ENCODE data around the gene ATN1. TPM values are rescaled to one million over a fixed set of nuclear protein-coding genes. Genes with fewer than 3 reads are reported as not detected.

The ATN1 gene
- total RNA-seq, 1 donor from 2014 or later: 205 TPM

GRCh38 chr12:6936194-6936635 lies 8.5 kb downstream of the ATN1 start:
- TF ChIP-seq CTCF (IDR thresholded peaks at IDR 0.05; ENCODE audit: unreplicated experiment): no peak
- no peaks in the 10 kb centered on the region for H3K27me3 Mint-ChIP-seq (ENCODE audit: low read depth)
- H3K9me3 Mint-ChIP-seq: no peaks in the 10 kb centered on the region
- H3K27ac Mint-ChIP-seq: peak overlapping the region; percentile 86
- no peak for DNase-seq (ENCODE audit: low spot score in 2 of 2, unreplicated experiment in 2 of 2)
- H3K36me3 Mint-ChIP-seq: peaks cover 19% of the 10 kb centered on the region
- peaks cover 44% of the 10 kb centered on the region for H3K4me1 Mint-ChIP-seq
- H3K4me3 Mint-ChIP-seq: peak overlapping the region; percentile 55

- Mint-ChIP-seq H3K36me3 (peaks cover 23% of the 10 kb centered on the region), H3K9me3 (no peaks in the 10 kb centered on the region), H3K4me3 (peak overlapping the region; percentile 73), H3K27me3 (ENCODE audit: low read depth) (no peaks in the 10 kb centered on the region), H3K4me1 (peaks cover 43% of the 10 kb centered on the region), H3K27ac (peak overlapping the region; percentile 86)
- TF ChIP-seq CTCF (IDR thresholded peaks at IDR 0.05; ENCODE audit: unreplicated experiment): no peak
- no peak for DNase-seq (ENCODE audit: low spot score in 2 of 2, unreplicated experiment in 2 of 2)
Observed at GRCh38 chr12:6936636-6937480, 9.1 kb downstream of the ATN1 start.

GRCh38 chr12:6937481-6938352 lies 10.0 kb downstream of the ATN1 start:
- H3K27ac Mint-ChIP-seq: peak overlapping the region; percentile 95
- peak overlapping the region; percentile 73 for H3K4me3 Mint-ChIP-seq
- peaks cover 22% of the 10 kb centered on the region for H3K36me3 Mint-ChIP-seq
- peak; percentile 96 for TF ChIP-seq CTCF (IDR thresholded peaks at IDR 0.05; ENCODE audit: unreplicated experiment)
- DNase-seq (ENCODE audit: low spot score in 2 of 2, unreplicated experiment in 2 of 2): peak; percentile 84 to 90
- H3K27me3 Mint-ChIP-seq (ENCODE audit: low read depth): no peaks in the 10 kb centered on the region
- H3K4me1 Mint-ChIP-seq: peaks cover 36% of the 10 kb centered on the region
- no peaks in the 10 kb centered on the region for H3K9me3 Mint-ChIP-seq

GRCh38 chr12:6938353-6939190 lies 10.8 kb downstream of the ATN1 start:
- Mint-ChIP-seq H3K27me3 (ENCODE audit: low read depth) (no peaks in the 10 kb centered on the region), H3K4me3 (peak overlapping the region; percentile 73), H3K36me3 (peaks cover 20% of the 10 kb centered on the region), H3K4me1 (peaks cover 33% of the 10 kb centered on the region), H3K27ac (peak overlapping the region; percentile 95), H3K9me3 (no peaks in the 10 kb centered on the region)
- no peak for DNase-seq (ENCODE audit: low spot score in 2 of 2, unreplicated experiment in 2 of 2)
- TF ChIP-seq CTCF (IDR thresholded peaks at IDR 0.05; ENCODE audit: unreplicated experiment): peak; percentile 46

- peaks cover 16% of the 10 kb centered on the region for H3K36me3 Mint-ChIP-seq
- DNase-seq (ENCODE audit: low spot score in 2 of 2, unreplicated experiment in 2 of 2): no peak
- H3K4me1 Mint-ChIP-seq: peaks cover 32% of the 10 kb centered on the region
- H3K9me3 Mint-ChIP-seq: no peaks in the 10 kb centered on the region
- peak overlapping the region; percentile 89 for H3K27ac Mint-ChIP-seq
- peak overlapping the region; percentile 13 for H3K4me3 Mint-ChIP-seq
- H3K27me3 Mint-ChIP-seq (ENCODE audit: low read depth): no peaks in the 10 kb centered on the region
- no peak for TF ChIP-seq CTCF (IDR thresholded peaks at IDR 0.05; ENCODE audit: unreplicated experiment)
Observed at GRCh38 chr12:6939191-6939540, 11.4 kb downstream of the ATN1 start.
